HCT116 (cell line): ENCODE results near the gene COL26A1.

Experiments used
- EGR1 ChIP-seq: IDR thresholded peaks from 2 replicates; pipeline ENCODE4 v1.6.1; 2012; ENCODE audit warnings: low read depth
- EZH2 ChIP-seq: fragments of 200-600 bp; sonication (generic); IDR thresholded peaks from 2 replicates; pipeline ENCODE4 v1.6.1; 2017; ENCODE audit warnings: antibody characterized with exemption, mixed run types
- JUND ChIP-seq: IDR thresholded peaks from 2 replicates; pipeline ENCODE4 v1.6.1; 2012
- POLR2A ChIP-seq: IDR thresholded peaks from 2 replicates; pipeline ENCODE4 v1.7.0; 2011; ENCODE audit warnings: borderline replicate concordance; ENCODE audit not compliant: insufficient read depth, insufficient read length; ENCODE audit errors: extremely low read depth
- POLR2AphosphoS5 ChIP-seq: IDR thresholded peaks from 2 replicates; pipeline ENCODE4 v1.6.1; 2011; ENCODE audit warnings: mild to moderate bottlenecking, low read depth, low read length, moderate library complexity
- RAD21 ChIP-seq: IDR thresholded peaks from 2 replicates; pipeline ENCODE4 v1.6.1; 2012; ENCODE audit warnings: low read depth, mild to moderate bottlenecking
- TCF7L2 ChIP-seq: IDR thresholded peaks from 2 replicates; pipeline ENCODE4 v1.7.0; 2011; ENCODE audit warnings: borderline replicate concordance, inconsistent platforms; ENCODE audit not compliant: insufficient read depth, insufficient read length; ENCODE audit errors: extremely low read depth
- ZNF274 ChIP-seq: fragments of 200-500 bp; sonication (Bioruptor generic); IDR thresholded peaks from 2 replicates; pipeline ENCODE4 v1.6.1; 2014; ENCODE audit warnings: mild to moderate bottlenecking, low read depth, low read length, inconsistent platforms
- TF ChIP-seq, protein P1 (sequence below), 3 experiments: fragments of 200-600 bp in 1 of 3; sonication (generic) in 1 of 3; IDR thresholded peaks in 2 of 3; conservative IDR thresholded peaks in 1 of 3; 2 replicates each; pipeline ENCODE4 v1.5.1; 2012 to 2017; ENCODE audit warnings: low read depth in 2 of 3, low read length in 2 of 3, antibody characterized with exemption in 1 of 3, borderline replicate concordance in 1 of 3, control low read depth in 1 of 3, mild to moderate bottlenecking in 1 of 3, mixed read lengths in 1 of 3, mixed run types in 1 of 3, moderate library complexity in 1 of 3; ENCODE audit not compliant: insufficient read depth in 1 of 3
- TF ChIP-seq, protein P2 (sequence below): IDR thresholded peaks from 2 replicates; pipeline ENCODE4 v1.6.1; 2012; ENCODE audit warnings: low read depth

DNA sequence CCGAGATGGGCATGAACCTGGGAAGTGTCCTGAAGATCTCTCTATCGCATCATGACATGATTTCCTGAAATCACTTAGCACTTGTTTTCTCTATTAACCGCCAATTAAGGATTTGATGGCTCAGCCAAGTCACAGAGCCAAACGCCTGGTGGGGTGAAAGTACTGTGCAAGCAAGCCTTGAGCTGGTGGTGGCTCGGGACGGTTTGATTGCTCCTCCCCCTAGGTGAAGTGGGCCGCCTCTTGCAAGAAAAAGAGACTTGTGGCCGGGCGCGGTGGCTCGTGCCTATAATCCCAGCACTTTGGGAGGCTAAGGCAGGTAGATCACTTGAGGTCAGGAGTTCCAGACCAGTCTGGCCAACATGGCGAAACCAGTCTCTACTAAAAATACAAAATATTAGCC is 50.3 kb downstream of the COL26A1 start:
- TF ChIP-seq TCF7L2 (no peak), RAD21 (no peak), JUND (no peak), EZH2 (no peak), POLR2A (no peak), EGR1 (no peak), POLR2AphosphoS5 (no peak), ZNF274 (no peak)
- TF ChIP-seq, protein P1, sequence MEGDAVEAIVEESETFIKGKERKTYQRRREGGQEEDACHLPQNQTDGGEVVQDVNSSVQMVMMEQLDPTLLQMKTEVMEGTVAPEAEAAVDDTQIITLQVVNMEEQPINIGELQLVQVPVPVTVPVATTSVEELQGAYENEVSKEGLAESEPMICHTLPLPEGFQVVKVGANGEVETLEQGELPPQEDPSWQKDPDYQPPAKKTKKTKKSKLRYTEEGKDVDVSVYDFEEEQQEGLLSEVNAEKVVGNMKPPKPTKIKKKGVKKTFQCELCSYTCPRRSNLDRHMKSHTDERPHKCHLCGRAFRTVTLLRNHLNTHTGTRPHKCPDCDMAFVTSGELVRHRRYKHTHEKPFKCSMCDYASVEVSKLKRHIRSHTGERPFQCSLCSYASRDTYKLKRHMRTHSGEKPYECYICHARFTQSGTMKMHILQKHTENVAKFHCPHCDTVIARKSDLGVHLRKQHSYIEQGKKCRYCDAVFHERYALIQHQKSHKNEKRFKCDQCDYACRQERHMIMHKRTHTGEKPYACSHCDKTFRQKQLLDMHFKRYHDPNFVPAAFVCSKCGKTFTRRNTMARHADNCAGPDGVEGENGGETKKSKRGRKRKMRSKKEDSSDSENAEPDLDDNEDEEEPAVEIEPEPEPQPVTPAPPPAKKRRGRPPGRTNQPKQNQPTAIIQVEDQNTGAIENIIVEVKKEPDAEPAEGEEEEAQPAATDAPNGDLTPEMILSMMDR (IDR thresholded peaks at IDR 0.05 in 2 of 3, conservative IDR thresholded peaks at IDR 0.05 in 1 of 3; ENCODE audit: borderline replicate concordance in 1 of 3, insufficient read depth in 1 of 3, low read depth in 2 of 3, low read length in 2 of 3) = no peak
- TF ChIP-seq, protein P2, sequence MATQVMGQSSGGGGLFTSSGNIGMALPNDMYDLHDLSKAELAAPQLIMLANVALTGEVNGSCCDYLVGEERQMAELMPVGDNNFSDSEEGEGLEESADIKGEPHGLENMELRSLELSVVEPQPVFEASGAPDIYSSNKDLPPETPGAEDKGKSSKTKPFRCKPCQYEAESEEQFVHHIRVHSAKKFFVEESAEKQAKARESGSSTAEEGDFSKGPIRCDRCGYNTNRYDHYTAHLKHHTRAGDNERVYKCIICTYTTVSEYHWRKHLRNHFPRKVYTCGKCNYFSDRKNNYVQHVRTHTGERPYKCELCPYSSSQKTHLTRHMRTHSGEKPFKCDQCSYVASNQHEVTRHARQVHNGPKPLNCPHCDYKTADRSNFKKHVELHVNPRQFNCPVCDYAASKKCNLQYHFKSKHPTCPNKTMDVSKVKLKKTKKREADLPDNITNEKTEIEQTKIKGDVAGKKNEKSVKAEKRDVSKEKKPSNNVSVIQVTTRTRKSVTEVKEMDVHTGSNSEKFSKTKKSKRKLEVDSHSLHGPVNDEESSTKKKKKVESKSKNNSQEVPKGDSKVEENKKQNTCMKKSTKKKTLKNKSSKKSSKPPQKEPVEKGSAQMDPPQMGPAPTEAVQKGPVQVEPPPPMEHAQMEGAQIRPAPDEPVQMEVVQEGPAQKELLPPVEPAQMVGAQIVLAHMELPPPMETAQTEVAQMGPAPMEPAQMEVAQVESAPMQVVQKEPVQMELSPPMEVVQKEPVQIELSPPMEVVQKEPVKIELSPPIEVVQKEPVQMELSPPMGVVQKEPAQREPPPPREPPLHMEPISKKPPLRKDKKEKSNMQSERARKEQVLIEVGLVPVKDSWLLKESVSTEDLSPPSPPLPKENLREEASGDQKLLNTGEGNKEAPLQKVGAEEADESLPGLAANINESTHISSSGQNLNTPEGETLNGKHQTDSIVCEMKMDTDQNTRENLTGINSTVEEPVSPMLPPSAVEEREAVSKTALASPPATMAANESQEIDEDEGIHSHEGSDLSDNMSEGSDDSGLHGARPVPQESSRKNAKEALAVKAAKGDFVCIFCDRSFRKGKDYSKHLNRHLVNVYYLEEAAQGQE = no peak
